Heart right ventricle (tissue), 16 donors: ENCODE data around the gene SLC22A23. TPM values are rescaled to one million over a fixed set of nuclear protein-coding genes. Genes with fewer than 3 reads are reported as not detected.
A peak's percentile ranks its signal among the peaks of the same experiment; 100 is the strongest.

Experiments used
- ATAC-seq, 8 donors: fragments of 200-7000 bp; cut with Tn5 transposase; one replicate each; pipeline ENCODE4 v1.9.1; 2020; ENCODE audit warnings: mild to moderate bottlenecking in 8 of 8, moderate library complexity in 8 of 8, moderate number of reproducible peaks in 1 of 8
- DNase-seq, 2 donors: peaks; one replicate each; pipeline ENCODE4 v3.0.0-alpha.2; 2020
- H3K27ac ChIP-seq, 10 donors: fragments of 200-600 bp; sonication (generic) in 2 of 10; one replicate each; pipeline versions ENCODE4 v1.5.0 to v1.8.0; 2020 to 2022; ENCODE audit warnings: mild to moderate bottlenecking in 3 of 10
- H3K27me3 ChIP-seq, 7 donors: fragments of 200-600 bp; one replicate each; pipeline ENCODE4 v1.8.0; 2021 to 2022; ENCODE audit warnings: mild to moderate bottlenecking in 2 of 7
- H3K36me3 ChIP-seq, 9 donors: fragments of 200-600 bp; sonication (generic) in 1 of 9; one replicate each; pipeline versions ENCODE4 v1.5.0 to v1.8.0; 2020 to 2022; ENCODE audit warnings: mild to moderate bottlenecking in 2 of 9
- H3K4me1 ChIP-seq, 9 donors: fragments of 200-600 bp; sonication (generic) in 1 of 9; one replicate each; pipeline versions ENCODE4 v1.5.0 to v1.8.0; 2020 to 2022; ENCODE audit warnings: mild to moderate bottlenecking in 4 of 9
- H3K4me3 ChIP-seq, 10 donors: fragments of 200-600 bp; sonication (generic) in 2 of 10; one replicate each; pipeline versions ENCODE4 v1.5.0 to v1.8.0; 2020 to 2022; ENCODE audit warnings: mild to moderate bottlenecking in 7 of 10, moderate library complexity in 2 of 10
- H3K9me3 ChIP-seq, 11 donors: fragments of 200-600 bp in 10 of 11; sonication (generic) in 2 of 11; one replicate each; pipeline versions ENCODE4 v1.5.0 to v1.8.0; 2013 to 2022; ENCODE audit warnings: mild to moderate bottlenecking in 2 of 11, control low read depth in 1 of 11, moderate library complexity in 1 of 11
- WGBS, 2 donors: extraction: QIAGEN DNeasy Blood & Tissue Kit; methylation state at CpG; one replicate each; pipeline ENCODE4 v1.1.7; 2013; ENCODE audit warnings: inconsistent platforms in 1 of 2; 5-methylcytosine and 5-hydroxymethylcytosine counted together
- intact Hi-C, 10 donors: fragments of 100-400 bp; cut with DNase I; formaldehyde crosslinking; loops; one replicate each; pipeline versions ENCODE4 v1.11.1 to v1.14.2; 2022
- polyA plus RNA-seq, 2 donors: library from polyadenylated mRNA; stranded (reverse); fragments of 200-250 nt; gene quantifications; one replicate each; pipeline ENCODE4 v1.2.3, GENCODE V29; 2013
- total RNA-seq, 10 donors: library from RNA; stranded (reverse); fragmentation: NEBNext Ultra II Directional in 3 of 10; extraction: Animal tissue kit (Norgen Biotek cat#: 25700) in 3 of 10; gene quantifications; one replicate each; pipeline versions ENCODE4 v1.2.1 to v1.2.4, GENCODE V29; 2021 to 2023
- TF ChIP-seq, protein P1 (sequence below), 9 donors: fragments of 200-600 bp; sonication (generic) in 2 of 9; IDR thresholded peaks; one replicate each; pipeline versions ENCODE4 v1.5.0 to v1.8.0; 2021 to 2022; ENCODE audit warnings: antibody characterized with exemption in 9 of 9, mild to moderate bottlenecking in 5 of 9, moderate library complexity in 1 of 9
- donor health status: Arrhythmogenic right ventricular cardiomyopathy.
- donor health status: ischemic (EF 13 %, LVEDD 7.1; RV severe dilation, severe dysfunction).
- donor health status: healthy with polysubstance abuse.
- donor health status: DM: no; HTN: yes; CAD: no.
- donor health status: DM: no; HTN: no; CAD: no.
- donor health status: ischemic (EF 25% LVEDD 6.9; RV normal size, moderate dysfunction).
- donor health status: ischemic (EF 25% LVEDD 5.7; RV mildly dilated, moderate dysfunction).
- donor health status: healthy.
- donor health status: DM: yes; HTN: yes; CAD: no.
- donor health status: Ischemic cardiomyopathy.
- donor health status: ischemic (EF 35%, LVEDD 5.7; RV mildly dilated, moderate dysfunction).
- donor health status: nonischemic (EF 11% LVEDD 7.7; RV severe dilation, severe dysfunction).
- donor health status: DM: yes; HTN: yes; CAD: no.
- donor health status: PGD.
- donor health status: ischemic (EF 29% LVEDD 5.4; RV normal size, mild dysfunction).
- donor health status: nonischemic (EF 23%, LVEDD 6.1; RV moderate dilation, normal function).

SLC22A23 gene
- total and polyA plus RNA-seq, 12 donors, result 1.9 to 7.8 (median 5.1) TPM

- Histone ChIP-seq H3K36me3 (no peaks in the 10 kb centered on the region), H3K4me1 (peaks cover 0 to 30% (median 14%) of the 10 kb centered on the region in 9 donors), H3K27ac (peak overlapping the region in 1 of 10 donors; percentile 26), H3K4me3 (no peak overlapping the region), H3K9me3 (no peaks in the 10 kb centered on the region), H3K27me3 (no peaks in the 10 kb centered on the region)
- ATAC-seq (no peak), DNase-seq (no peak)
- intact Hi-C loops, result no loop called here
- TF ChIP-seq, protein P1, sequence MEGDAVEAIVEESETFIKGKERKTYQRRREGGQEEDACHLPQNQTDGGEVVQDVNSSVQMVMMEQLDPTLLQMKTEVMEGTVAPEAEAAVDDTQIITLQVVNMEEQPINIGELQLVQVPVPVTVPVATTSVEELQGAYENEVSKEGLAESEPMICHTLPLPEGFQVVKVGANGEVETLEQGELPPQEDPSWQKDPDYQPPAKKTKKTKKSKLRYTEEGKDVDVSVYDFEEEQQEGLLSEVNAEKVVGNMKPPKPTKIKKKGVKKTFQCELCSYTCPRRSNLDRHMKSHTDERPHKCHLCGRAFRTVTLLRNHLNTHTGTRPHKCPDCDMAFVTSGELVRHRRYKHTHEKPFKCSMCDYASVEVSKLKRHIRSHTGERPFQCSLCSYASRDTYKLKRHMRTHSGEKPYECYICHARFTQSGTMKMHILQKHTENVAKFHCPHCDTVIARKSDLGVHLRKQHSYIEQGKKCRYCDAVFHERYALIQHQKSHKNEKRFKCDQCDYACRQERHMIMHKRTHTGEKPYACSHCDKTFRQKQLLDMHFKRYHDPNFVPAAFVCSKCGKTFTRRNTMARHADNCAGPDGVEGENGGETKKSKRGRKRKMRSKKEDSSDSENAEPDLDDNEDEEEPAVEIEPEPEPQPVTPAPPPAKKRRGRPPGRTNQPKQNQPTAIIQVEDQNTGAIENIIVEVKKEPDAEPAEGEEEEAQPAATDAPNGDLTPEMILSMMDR (IDR thresholded peaks at IDR 0.05), result no peak
- 85 to 97% methylated on average over 9 of the region's 9 CpGs for WGBS, 2 donors
These were observed 72.4 kb downstream of the SLC22A23 start for GRCh38 chr6:3384241-3385143.

- ATAC-seq, result no peak
- no peaks in the 10 kb centered on the region for H3K9me3 ChIP-seq
- TF ChIP-seq, protein P1 (IDR thresholded peaks at IDR 0.05), result no peak
These were observed 73.3 kb downstream of the SLC22A23 start for GRCh38 chr6:3383525-3383924.

GRCh38 chr6:3382326-3383279 lies 74.2 kb downstream of the SLC22A23 start:
- intact Hi-C loops, result no loop called here
- Histone ChIP-seq H3K9me3 (no peaks in the 10 kb centered on the region), H3K36me3 (no peaks in the 10 kb centered on the region), H3K27me3 (no peaks in the 10 kb centered on the region), H3K4me3 (no peak overlapping the region), H3K4me1 (peaks cover 0 to 37% (median 14%) of the 10 kb centered on the region in 9 donors), H3K27ac (no peak overlapping the region)
- TF ChIP-seq, protein P1 (IDR thresholded peaks at IDR 0.05), result no peak
- 87% methylated on average over 8 of the region's 8 CpGs for WGBS, 2 donors
- ATAC-seq (no peak), DNase-seq (no peak)

More at GRCh38 chr6:3383525-3383924, 73.3 kb downstream of the SLC22A23 start:
- intact Hi-C loops, result no loop called here
- whole genome bisulfite sequencing, 2 donors, result 66 to 69% methylated on average over 8 of the region's 8 CpGs
- Histone ChIP-seq H3K4me3 (no peak overlapping the region), H3K27me3 (no peaks in the 10 kb centered on the region), H3K27ac (no peak overlapping the region), H3K4me1 (peaks cover 0 to 30% (median 14%) of the 10 kb centered on the region in 9 donors), H3K36me3 (no peaks in the 10 kb centered on the region)
- DNase-seq, result no peak
